Heart left ventricle (tissue), 16 donors: Measurements from ENCODE around the gene SRPX2. TPM values are rescaled to one million over a fixed set of nuclear protein-coding genes. Genes with fewer than 3 reads are reported as not detected.

Source experiments
- ATAC-seq, 4 donors: fragments of 200-7000 bp; cut with Tn5 transposase; one replicate each; pipeline ENCODE4 v1.9.1; 2020 to 2022; ENCODE audit warnings: moderate library complexity in 4 of 4, mild to moderate bottlenecking in 3 of 4, moderate number of reproducible peaks in 1 of 4
- DNase-seq, 5 donors: peaks; one replicate each; pipeline ENCODE4 v3.0.0-alpha.2; 2020
- H3K27ac ChIP-seq, 12 donors: fragments of 200-600 bp; sonication (generic) in 4 of 12; one replicate each; pipeline versions ENCODE4 v1.5.0 to v1.8.0; 2016 to 2022; ENCODE audit warnings: mild to moderate bottlenecking in 2 of 12
- H3K27me3 ChIP-seq, 9 donors: fragments of 200-600 bp; sonication (generic) in 2 of 9; one replicate each; pipeline versions ENCODE4 v1.5.1 to v1.8.0; 2016 to 2022; ENCODE audit warnings: mild to moderate bottlenecking in 3 of 9
- H3K36me3 ChIP-seq, 9 donors: fragments of 200-600 bp; sonication (generic) in 2 of 9; one replicate each; pipeline versions ENCODE4 v1.5.0 to v1.8.0; 2018 to 2022; ENCODE audit warnings: mild to moderate bottlenecking in 2 of 9
- H3K4me1 ChIP-seq, 12 donors: fragments of 200-600 bp; sonication (generic) in 4 of 12; one replicate each; pipeline versions ENCODE4 v1.5.0 to v1.8.0; 2016 to 2022; ENCODE audit warnings: mild to moderate bottlenecking in 3 of 12
- H3K4me3 ChIP-seq, 12 donors: fragments of 200-600 bp; sonication (generic) in 4 of 12; one replicate each; pipeline versions ENCODE4 v1.5.0 to v1.8.0; 2017 to 2022; ENCODE audit warnings: mild to moderate bottlenecking in 9 of 12, moderate library complexity in 4 of 12
- H3K9me3 ChIP-seq, 12 donors: fragments of 200-600 bp; sonication (generic) in 4 of 12; one replicate each; pipeline versions ENCODE4 v1.5.0 to v1.8.0; 2016 to 2022; ENCODE audit warnings: mild to moderate bottlenecking in 1 of 12
- CTCF ChIP-seq, 12 donors: fragments of 200-600 bp; sonication (generic) in 4 of 12; IDR thresholded peaks; one replicate each; pipeline versions ENCODE4 v1.5.0 to v1.8.0; 2018 to 2022; ENCODE audit warnings: antibody characterized with exemption in 12 of 12, mild to moderate bottlenecking in 5 of 12
- POLR2A ChIP-seq, 2 donors: fragments of 450-650 bp; IDR thresholded peaks; one replicate each; pipeline ENCODE4 v1.6.1; 2017; ENCODE audit warnings: antibody characterized with exemption in 2 of 2, mild to moderate bottlenecking in 2 of 2, moderate library complexity in 2 of 2
- WGBS, 4 donors: extraction: QIAGEN DNeasy Blood & Tissue Kit in 2 of 4; methylation state at CpG; one replicate each; pipeline versions ENCODE4 v1.1.5 to v1.1.7; 2013 to 2018; 5-methylcytosine and 5-hydroxymethylcytosine counted together
- intact Hi-C, 10 donors: fragments of 100-400 bp; cut with DNase I; formaldehyde crosslinking; loops; one replicate each; pipeline versions ENCODE4 v1.11.1 to v1.14.2; 2022
- polyA plus RNA-seq, 2 donors: library from polyadenylated mRNA; stranded (reverse); fragments of 200-250 nt; gene quantifications; one replicate each; pipeline ENCODE4 v1.2.3, GENCODE V29; 2013
- total RNA-seq, 9 donors: library from RNA; depleted of rRNA in 2 of 9; stranded (reverse); fragments of >200 nt in 2 of 9; fragmentation: NEBNext Ultra II Directional in 3 of 9; extraction: Animal tissue kit (Norgen Biotek cat#: 25700) in 3 of 9; gene quantifications; one replicate each; pipeline versions ENCODE4 v1.1.0 to v1.2.4, GENCODE V29; 2016 to 2023
- donor health status: ischemic (EF 13 %, LVEDD 7.1; RV severe dilation, severe dysfunction).
- donor health status: healthy with polysubstance abuse.
- donor health status: DM: no; HTN: yes; CAD: no.
- donor health status: DM: no; HTN: no; CAD: no.
- donor health status: ischemic (EF 25% LVEDD 6.9; RV normal size, moderate dysfunction).
- donor health status: ischemic (EF 25% LVEDD 5.7; RV mildly dilated, moderate dysfunction).
- donor health status: healthy.
- donor health status: DM: yes; HTN: yes; CAD: no.
- donor health status: ischemic (EF 35%, LVEDD 5.7; RV mildly dilated, moderate dysfunction).
- donor health status: nonischemic (EF 11% LVEDD 7.7; RV severe dilation, severe dysfunction).
- donor health status: DM: yes; HTN: yes; CAD: no.
- donor health status: PGD.
- donor health status: ischemic (EF 29% LVEDD 5.4; RV normal size, mild dysfunction).
- donor health status: nonischemic (EF 23%, LVEDD 6.1; RV moderate dilation, normal function).

SRPX2 gene
- total and polyA plus RNA-seq, 11 donors = 3.4 to 39.1 (median 10.5) TPM

GRCh38 chrX:100600340-100600739 lies 43.7 kb upstream of the SRPX2 start:
- DNase-seq (no peak), ATAC-seq (no peak)
- intact Hi-C loops = loop anchor here in 2 of 10 donors (10.0 kb wide), 1 partner anchor 86 kb away; no protein-coding TSS in a partner anchor
- Histone ChIP-seq H3K27me3 (peaks cover 0 to 34% (median 0%) of the 10 kb centered on the region in 9 donors), H3K27ac (no peak overlapping the region), H3K9me3 (no peaks in the 10 kb centered on the region), H3K4me3 (no peak overlapping the region), H3K4me1 (no peaks in the 10 kb centered on the region), H3K36me3 (no peaks in the 10 kb centered on the region)
- TF ChIP-seq POLR2A (IDR thresholded peaks at IDR 0.05) = no peak
- TF ChIP-seq CTCF (IDR thresholded peaks at IDR 0.05) = no peak

- Histone ChIP-seq H3K4me1 (no peaks in the 10 kb centered on the region), H3K27me3 (peaks cover 0 to 38% (median 0%) of the 10 kb centered on the region in 9 donors), H3K4me3 (no peak overlapping the region), H3K27ac (no peak overlapping the region), H3K9me3 (no peaks in the 10 kb centered on the region), H3K36me3 (no peaks in the 10 kb centered on the region)
- no peak for ATAC-seq
- WGBS, 4 donors = 33 to 52% (median 49%) methylated on average over 1 of the region's 1 CpG
- DNase-seq = no peak
- intact Hi-C loops = loop anchor here in 2 of 10 donors (10.0 kb wide), 1 partner anchor 86 kb away; no protein-coding TSS in a partner anchor
- TF ChIP-seq CTCF (IDR thresholded peaks at IDR 0.05) = no peak
- TF ChIP-seq POLR2A (IDR thresholded peaks at IDR 0.05) = no peak
Measured at GRCh38 chrX:100600758-100601157, 43.2 kb upstream of the SRPX2 start.

DNA sequence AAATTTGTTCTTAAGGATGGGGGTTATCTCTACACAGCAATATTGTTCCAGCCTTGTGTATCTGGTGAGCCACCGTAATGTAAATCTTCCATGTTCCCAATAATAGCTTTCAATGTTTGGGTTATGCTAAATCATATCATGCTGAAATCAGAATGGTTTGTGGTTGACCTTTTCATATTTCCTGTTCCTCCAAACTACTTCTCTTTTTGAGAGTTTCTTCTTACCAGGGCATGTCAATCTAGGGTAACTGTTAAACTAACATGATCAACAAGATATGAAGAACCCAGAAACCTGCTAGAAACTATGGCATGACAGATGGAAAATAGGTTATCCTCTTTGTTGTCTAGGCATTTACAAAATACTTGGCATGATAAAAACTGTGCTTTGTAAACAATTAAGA lies 37.2 kb upstream of the SRPX2 start:
- WGBS, 4 donors = 59 to 89% (median 81%) methylated on average over 1 of the region's 1 CpG
- no peak for TF ChIP-seq POLR2A (IDR thresholded peaks at IDR 0.05)
- TF ChIP-seq CTCF (IDR thresholded peaks at IDR 0.05) = no peak
- DNase-seq (no peak), ATAC-seq (no peak)
- no peaks in the 10 kb centered on the region for H3K9me3 ChIP-seq
- no peak overlapping the region for H3K27ac ChIP-seq
- intact Hi-C loops = loop anchor here in 2 of 10 donors (5.0 to 10.0 kb wide), 2 partner anchors 92 to 159 kb away; no protein-coding TSS in a partner anchor
- no peak overlapping the region for H3K4me3 ChIP-seq
- no peaks in the 10 kb centered on the region for H3K4me1 ChIP-seq
- H3K27me3 ChIP-seq = peaks cover 0 to 53% (median 0%) of the 10 kb centered on the region in 9 donors
- no peaks in the 10 kb centered on the region for H3K36me3 ChIP-seq

- TF ChIP-seq CTCF (IDR thresholded peaks at IDR 0.05) = peak in 6 of 12 donors; percentile 5 to 41 (median 24)
- no peak for TF ChIP-seq POLR2A (IDR thresholded peaks at IDR 0.05)
- ATAC-seq (no peak), DNase-seq (no peak)
- intact Hi-C loops = loop anchor here in 2 of 10 donors (5.0 to 10.0 kb wide), 2 partner anchors 95 to 162 kb away; no protein-coding TSS in a partner anchor
- no peak overlapping the region for H3K27ac ChIP-seq
- H3K4me3 ChIP-seq = no peak overlapping the region
- no peaks in the 10 kb centered on the region for H3K4me1 ChIP-seq
- H3K9me3 ChIP-seq = no peaks in the 10 kb centered on the region
- peaks cover 0 to 59% (median 0%) of the 10 kb centered on the region in 9 donors for H3K27me3 ChIP-seq
- no peaks in the 10 kb centered on the region for H3K36me3 ChIP-seq
- 0 to 23% (median 6%) methylated on average over 1 of the region's 1 CpG for WGBS, 4 donors
Measured at GRCh38 chrX:100609591-100609990, 34.4 kb upstream of the SRPX2 start.
